HEK293 (cell line): ENCODE results near the gene SPEG.

ENCODE experiments used
- SP2 ChIP-seq: fragments of 450-650 bp; formaldehyde crosslinking; IDR thresholded peaks from 2 replicates; pipeline ENCODE4 v1.5.1; 2016; ENCODE audit warnings: missing biosample characterization, missing genetic modification characterization
- ZNF561 ChIP-seq: fragments of 450-650 bp; IDR thresholded peaks from 2 replicates; pipeline ENCODE4 v1.5.1; 2018; ENCODE audit warnings: missing biosample characterization, missing genetic modification characterization, borderline replicate concordance
- TF ChIP-seq, protein P1 (sequence below): fragments of 450-650 bp; formaldehyde crosslinking; optimal IDR thresholded peaks from 2 replicates; pipeline ENCODE3; 2016; ENCODE audit warnings: missing biosample characterization, mild to moderate bottlenecking, missing genetic modification characterization
- TF ChIP-seq, protein P2 (sequence below): sonication (generic); formaldehyde crosslinking; IDR thresholded peaks from 2 replicates; pipeline ENCODE4 v1.8.1; 2022; ENCODE audit warnings: mild to moderate bottlenecking, moderate library complexity, missing genetic modification reagents
- TF ChIP-seq, protein P3 (sequence below): fragments of 450-650 bp; formaldehyde crosslinking; IDR thresholded peaks from 2 replicates; pipeline ENCODE4 v1.5.1; 2016; ENCODE audit warnings: missing biosample characterization, missing genetic modification characterization
- TF ChIP-seq, protein P4 (sequence below): fragments of 450-650 bp; formaldehyde crosslinking; IDR thresholded peaks from 2 replicates; pipeline ENCODE4 v1.5.1; 2016; ENCODE audit warnings: missing biosample characterization, missing genetic modification characterization

DNA sequence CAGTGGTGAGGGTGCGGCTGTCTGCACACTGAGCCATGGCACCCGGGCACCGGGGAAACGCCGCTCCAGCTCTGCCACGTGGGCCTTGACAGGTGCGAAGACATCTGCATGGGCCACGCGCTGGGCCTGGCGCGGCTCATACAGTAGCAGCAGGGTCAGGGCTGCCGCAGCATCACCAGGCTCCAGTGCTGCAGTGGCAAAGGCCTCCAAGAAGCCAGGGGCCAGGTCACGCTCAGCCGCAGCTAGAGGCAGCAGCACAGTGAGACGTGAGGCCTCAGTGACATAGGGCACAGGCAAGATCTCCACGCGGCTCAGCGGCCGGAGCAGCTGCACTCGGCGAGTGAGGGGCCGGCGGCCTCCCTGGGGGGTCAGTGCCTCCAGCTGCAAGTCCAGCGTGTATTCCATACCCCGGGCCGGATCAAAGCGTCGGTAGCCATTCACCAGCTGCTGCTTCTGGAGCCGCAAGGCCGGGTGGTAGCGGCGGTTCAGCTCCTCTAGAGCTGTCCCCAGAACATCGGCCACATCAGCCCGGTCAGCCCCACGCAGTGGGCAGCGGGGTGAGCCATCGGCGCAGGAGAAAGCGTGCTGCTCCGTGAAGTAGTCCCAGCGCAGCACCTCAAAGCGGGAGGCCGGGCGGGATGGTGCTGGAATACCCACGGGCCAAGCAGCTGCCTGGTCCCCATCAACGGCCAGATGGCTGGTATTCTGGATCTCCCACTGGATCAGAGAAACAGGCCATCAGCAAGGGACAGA lies 105.5 kb downstream of the SPEG start:
- TF ChIP-seq, protein P1, sequence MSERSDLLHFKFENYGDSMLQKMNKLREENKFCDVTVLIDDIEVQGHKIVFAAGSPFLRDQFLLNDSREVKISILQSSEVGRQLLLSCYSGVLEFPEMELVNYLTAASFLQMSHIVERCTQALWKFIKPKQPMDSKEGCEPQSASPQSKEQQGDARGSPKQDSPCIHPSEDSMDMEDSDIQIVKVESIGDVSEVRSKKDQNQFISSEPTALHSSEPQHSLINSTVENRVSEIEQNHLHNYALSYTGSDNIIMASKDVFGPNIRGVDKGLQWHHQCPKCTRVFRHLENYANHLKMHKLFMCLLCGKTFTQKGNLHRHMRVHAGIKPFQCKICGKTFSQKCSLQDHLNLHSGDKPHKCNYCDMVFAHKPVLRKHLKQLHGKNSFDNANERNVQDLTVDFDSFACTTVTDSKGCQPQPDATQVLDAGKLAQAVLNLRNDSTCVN (tag by site-specific recombination) = no peak
- TF ChIP-seq, protein P2, sequence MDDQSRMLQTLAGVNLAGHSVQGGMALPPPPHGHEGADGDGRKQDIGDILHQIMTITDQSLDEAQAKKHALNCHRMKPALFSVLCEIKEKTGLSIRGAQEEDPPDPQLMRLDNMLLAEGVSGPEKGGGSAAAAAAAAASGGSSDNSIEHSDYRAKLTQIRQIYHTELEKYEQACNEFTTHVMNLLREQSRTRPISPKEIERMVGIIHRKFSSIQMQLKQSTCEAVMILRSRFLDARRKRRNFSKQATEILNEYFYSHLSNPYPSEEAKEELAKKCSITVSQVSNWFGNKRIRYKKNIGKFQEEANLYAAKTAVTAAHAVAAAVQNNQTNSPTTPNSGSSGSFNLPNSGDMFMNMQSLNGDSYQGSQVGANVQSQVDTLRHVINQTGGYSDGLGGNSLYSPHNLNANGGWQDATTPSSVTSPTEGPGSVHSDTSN (CRISPR knock-in tag) = no peak
- TF ChIP-seq, protein P3, sequence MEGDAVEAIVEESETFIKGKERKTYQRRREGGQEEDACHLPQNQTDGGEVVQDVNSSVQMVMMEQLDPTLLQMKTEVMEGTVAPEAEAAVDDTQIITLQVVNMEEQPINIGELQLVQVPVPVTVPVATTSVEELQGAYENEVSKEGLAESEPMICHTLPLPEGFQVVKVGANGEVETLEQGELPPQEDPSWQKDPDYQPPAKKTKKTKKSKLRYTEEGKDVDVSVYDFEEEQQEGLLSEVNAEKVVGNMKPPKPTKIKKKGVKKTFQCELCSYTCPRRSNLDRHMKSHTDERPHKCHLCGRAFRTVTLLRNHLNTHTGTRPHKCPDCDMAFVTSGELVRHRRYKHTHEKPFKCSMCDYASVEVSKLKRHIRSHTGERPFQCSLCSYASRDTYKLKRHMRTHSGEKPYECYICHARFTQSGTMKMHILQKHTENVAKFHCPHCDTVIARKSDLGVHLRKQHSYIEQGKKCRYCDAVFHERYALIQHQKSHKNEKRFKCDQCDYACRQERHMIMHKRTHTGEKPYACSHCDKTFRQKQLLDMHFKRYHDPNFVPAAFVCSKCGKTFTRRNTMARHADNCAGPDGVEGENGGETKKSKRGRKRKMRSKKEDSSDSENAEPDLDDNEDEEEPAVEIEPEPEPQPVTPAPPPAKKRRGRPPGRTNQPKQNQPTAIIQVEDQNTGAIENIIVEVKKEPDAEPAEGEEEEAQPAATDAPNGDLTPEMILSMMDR (tag by site-specific recombination) = no peak
- TF ChIP-seq, protein P4, sequence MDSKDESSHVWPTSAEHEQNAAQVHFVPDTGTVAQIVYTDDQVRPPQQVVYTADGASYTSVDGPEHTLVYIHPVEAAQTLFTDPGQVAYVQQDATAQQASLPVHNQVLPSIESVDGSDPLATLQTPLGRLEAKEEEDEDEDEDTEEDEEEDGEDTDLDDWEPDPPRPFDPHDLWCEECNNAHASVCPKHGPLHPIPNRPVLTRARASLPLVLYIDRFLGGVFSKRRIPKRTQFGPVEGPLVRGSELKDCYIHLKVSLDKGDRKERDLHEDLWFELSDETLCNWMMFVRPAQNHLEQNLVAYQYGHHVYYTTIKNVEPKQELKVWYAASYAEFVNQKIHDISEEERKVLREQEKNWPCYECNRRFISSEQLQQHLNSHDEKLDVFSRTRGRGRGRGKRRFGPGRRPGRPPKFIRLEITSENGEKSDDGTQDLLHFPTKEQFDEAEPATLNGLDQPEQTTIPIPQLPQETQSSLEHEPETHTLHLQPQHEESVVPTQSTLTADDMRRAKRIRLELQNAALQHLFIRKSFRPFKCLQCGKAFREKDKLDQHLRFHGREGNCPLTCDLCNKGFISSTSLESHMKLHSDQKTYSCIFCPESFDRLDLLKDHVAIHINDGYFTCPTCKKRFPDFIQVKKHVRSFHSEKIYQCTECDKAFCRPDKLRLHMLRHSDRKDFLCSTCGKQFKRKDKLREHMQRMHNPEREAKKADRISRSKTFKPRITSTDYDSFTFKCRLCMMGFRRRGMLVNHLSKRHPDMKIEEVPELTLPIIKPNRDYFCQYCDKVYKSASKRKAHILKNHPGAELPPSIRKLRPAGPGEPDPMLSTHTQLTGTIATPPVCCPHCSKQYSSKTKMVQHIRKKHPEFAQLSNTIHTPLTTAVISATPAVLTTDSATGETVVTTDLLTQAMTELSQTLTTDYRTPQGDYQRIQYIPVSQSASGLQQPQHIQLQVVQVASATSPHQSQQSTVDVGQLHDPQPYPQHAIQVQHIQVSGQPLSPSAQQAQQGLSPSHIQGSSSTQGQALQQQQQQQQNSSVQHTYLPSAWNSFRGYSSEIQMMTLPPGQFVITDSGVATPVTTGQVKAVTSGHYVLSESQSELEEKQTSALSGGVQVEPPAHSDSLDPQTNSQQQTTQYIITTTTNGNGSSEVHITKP (tag by site-specific recombination) = no peak
- no peak for TF ChIP-seq SP2
- no peak for TF ChIP-seq ZNF561 (tag by site-specific recombination)
